A549 (cell line): Measurements from ENCODE around the gene SBNO1. TPM values are rescaled to one million over a fixed set of nuclear protein-coding genes. Genes with fewer than 3 reads are reported as not detected.

Experiments
- ATAC-seq, 2 experiments: fragments of 200-7000 bp in 1 of 2; fragments of >200 bp in 1 of 2; cut with Nextera tagmentation in 1 of 2; cut with Tn5 transposase in 1 of 2; 3 replicates each; pipeline versions ENCODE4 v1.8.0 to v1.9.1; 2018 to 2020; ENCODE audit warnings: mild to moderate bottlenecking in 1 of 2, moderate library complexity in 1 of 2
- CTCF ChIA-PET: fragments of 300-600 bp; sonication (Branson Sonifier 250); formaldehyde crosslinking; extraction: SDS; loops from one replicate; lab custom pipeline; 2021; ENCODE audit warnings: antibody characterized with exemption, inconsistent platforms; lab: Yijun Ruan, JAX
- POLR2A ChIA-PET: fragments of 350-600 bp; formaldehyde crosslinking; extraction: SDS; loops from one replicate; lab custom pipeline; 2021; ENCODE audit warnings: antibody characterized with exemption, inconsistent platforms; lab: Yijun Ruan, JAX
- DNase-seq, 2 experiments: peaks; one replicate each; pipeline versions ENCODE4 v3.0.0 to v3.0.0-alpha.2; 2011 to 2016; ENCODE audit warnings: low read depth in 1 of 2, low spot score in 1 of 2
- FAIRE-seq: peaks from 2 replicates; lab custom pipeline; 2011; peaks lifted over from hg19 to GRCh38; lab: Jason Lieb, UNC
- H3K27ac ChIP-seq, 2 experiments: fragments of >200 bp; sonication (Bioruptor Twin); formaldehyde crosslinking; 3 replicates each; pipeline ENCODE4 v1.5.1; 2016 to 2017
- H3K4me1 ChIP-seq: fragments of >200 bp; sonication (Bioruptor Twin); formaldehyde crosslinking; 3 replicates; pipeline ENCODE4 v1.6.1; 2016
- H3K4me2 ChIP-seq: fragments of >200 bp; sonication (Bioruptor Twin); formaldehyde crosslinking; 3 replicates; pipeline ENCODE4 v1.6.1; 2016
- H3K4me3 ChIP-seq: fragments of >200 bp; sonication (Bioruptor Twin); formaldehyde crosslinking; 3 replicates; pipeline ENCODE4 v1.5.1; 2016
- H3K9me3 ChIP-seq: fragments of >200 bp; sonication (Bioruptor Twin); formaldehyde crosslinking; 3 replicates; pipeline ENCODE4 v1.6.1; 2016
- E2F6 ChIP-seq: IDR thresholded peaks from 2 replicates; pipeline ENCODE4 v1.6.1; 2012; ENCODE audit warnings: low read depth, borderline replicate concordance
- EHF ChIP-seq: fragments of 250-450 bp; sonication (Bioruptor Pico); IDR thresholded peaks from 2 replicates; pipeline ENCODE4 v1.5.0; 2020; ENCODE audit warnings: mild to moderate bottlenecking
- ESRRA ChIP-seq: fragments of 150-350 bp; IDR thresholded peaks from 2 replicates; pipeline ENCODE4 v1.6.1; 2014; ENCODE audit warnings: mild to moderate bottlenecking, low read length, borderline replicate concordance
- FOSB ChIP-seq: fragments of 250-450 bp; sonication (Bioruptor Pico); IDR thresholded peaks from 2 replicates; pipeline ENCODE4 v1.5.0; 2020; ENCODE audit warnings: mild to moderate bottlenecking, moderate library complexity
- HDAC2 ChIP-seq: fragments of 200-600 bp; sonication (generic); IDR thresholded peaks from 2 replicates; pipeline ENCODE4 v1.6.1; 2016
- HOXB13 ChIP-seq: fragments of 250-450 bp; sonication (Bioruptor Pico); IDR thresholded peaks from 2 replicates; pipeline ENCODE4 v1.5.0; 2020; ENCODE audit warnings: low read depth, mild to moderate bottlenecking, moderate library complexity
- JUN ChIP-seq, 2 experiments: fragments of >200 bp; sonication (Bioruptor Twin); formaldehyde crosslinking; IDR thresholded peaks; 2 replicates in 1 of 2; 3 replicates in 1 of 2; pipeline ENCODE4 v1.6.1; 2016 to 2017
- JUNB ChIP-seq: fragments of >200 bp; sonication (Bioruptor Twin); formaldehyde crosslinking; IDR thresholded peaks from 2 replicates; pipeline ENCODE4 v1.6.1; 2016
- MAX ChIP-seq: IDR thresholded peaks from 2 replicates; pipeline ENCODE4 v1.6.1; 2012
- MYC ChIP-seq: IDR thresholded peaks from 2 replicates; pipeline ENCODE4 v1.6.1; 2012; ENCODE audit warnings: mild to moderate bottlenecking, inconsistent platforms, low read length, improper control_type of control experiment, borderline replicate concordance
- NPAS2 ChIP-seq: fragments of 250-450 bp; sonication (Bioruptor Pico); IDR thresholded peaks from 2 replicates; pipeline ENCODE4 v1.8.0; 2022; ENCODE audit warnings: mild to moderate bottlenecking, moderate library complexity, borderline replicate concordance
- NR3C1 ChIP-seq: fragments of >200 bp; sonication (Bioruptor Twin); formaldehyde crosslinking; IDR thresholded peaks from 3 replicates; pipeline ENCODE4 v1.6.1; 2017
- PBX3 ChIP-seq: IDR thresholded peaks from 2 replicates; pipeline ENCODE4 v1.6.1; 2012
- PHF8 ChIP-seq: fragments of 200-600 bp; sonication (generic); IDR thresholded peaks from 2 replicates; pipeline ENCODE4 v1.6.1; 2016; ENCODE audit warnings: low read depth, mild to moderate bottlenecking, antibody characterized with exemption, moderate library complexity, borderline replicate concordance
- POLR2AphosphoS2 ChIP-seq: conservative IDR thresholded peaks from 2 replicates; pipeline ENCODE4 v1.6.1; 2012; ENCODE audit warnings: low read length, improper control_type of control experiment, inconsistent platforms
- RCOR1 ChIP-seq: fragments of 150-350 bp; IDR thresholded peaks from 2 replicates; pipeline ENCODE4 v1.6.1; 2014; ENCODE audit warnings: antibody characterized with exemption, low read length, low read depth
- REST ChIP-seq: fragments of 200-600 bp; sonication (generic); IDR thresholded peaks from 2 replicates; pipeline ENCODE4 v1.6.1; 2016; ENCODE audit warnings: antibody characterized with exemption, mild to moderate bottlenecking, moderate library complexity
- RFX5 ChIP-seq: fragments of 450-650 bp; IDR thresholded peaks from 2 replicates; pipeline ENCODE4 v1.7.1; 2014; ENCODE audit warnings: antibody characterized with exemption, mild to moderate bottlenecking, moderate library complexity
- SREBF2 ChIP-seq: fragments of 450-650 bp; IDR thresholded peaks from 2 replicates; pipeline ENCODE4 v1.6.1; 2014; ENCODE audit warnings: mild to moderate bottlenecking, moderate library complexity
- TFCP2L1 ChIP-seq: fragments of 250-450 bp; sonication (Bioruptor Pico); IDR thresholded peaks from 2 replicates; pipeline ENCODE4 v1.5.0; 2021; ENCODE audit warnings: mild to moderate bottlenecking
- ZC3H11A ChIP-seq: fragments of 450-650 bp; IDR thresholded peaks from 2 replicates; pipeline ENCODE4 v1.6.1; 2014; ENCODE audit warnings: antibody characterized with exemption, mild to moderate bottlenecking
- WGBS: methylation state at CpG from one replicate; pipeline ENCODE4 v1.1.6; 2017; ENCODE audit errors: missing lambda C conversion rate; 5-methylcytosine and 5-hydroxymethylcytosine counted together
- polyA plus RNA-seq, 4 experiments: library from polyadenylated mRNA; depleted of rRNA in 3 of 4; stranded (reverse); fragments of >200 nt; fragmentation: RNase III in 1 of 4; extraction: RNeasy Plus Mini Kit Qiagen cat#74134 plus additional on column Dnase treatment in 1 of 4; gene quantifications; 2 replicates in 3 of 4; 3 replicates in 1 of 4; pipeline ENCODE4 v1.2.3, GENCODE V29; 2011 to 2017

Gene SBNO1
- polyA plus RNA-seq, 2 of the 4 experiments (the other 2 are of a cell fraction), result 25.9 to 35.7 TPM

- FAIRE-seq (no peak), DNase-seq (no peak), ATAC-seq (no peak)
- H3K4me1 ChIP-seq, result peaks cover 8% of the 10 kb centered on the region; the same call in 2 of the 3 replicates
- no peak overlapping the region for H3K4me3 ChIP-seq
- no peak overlapping the region for H3K4me2 ChIP-seq
- WGBS, result 68% methylated on average over 4 of the region's 4 CpGs
- TF ChIP-seq PHF8 (no peak), RCOR1 (no peak), NPAS2 (CRISPR knock-in tag) (no peak), JUN (IDR thresholded peaks at IDR 0.05) (no peak), ZC3H11A (no peak), TFCP2L1 (CRISPR knock-in tag) (no peak), MYC (no peak), JUNB (no peak), HDAC2 (no peak), PBX3 (no peak), EHF (no peak), E2F6 (no peak), SREBF2 (no peak), NR3C1 (no peak), MAX (no peak)
- no peak overlapping the region for H3K27ac ChIP-seq
- ChIA-PET CTCF (no interaction called here), POLR2A (no interaction called here)
- no peaks in the 10 kb centered on the region for H3K9me3 ChIP-seq
These were observed 103.5 kb downstream of the SBNO1 start for GRCh38 chr12:123261196-123261595.

- Histone ChIP-seq H3K27ac (no peak overlapping the region), H3K4me3 (no peak overlapping the region), H3K9me3 (no peaks in the 10 kb centered on the region), H3K4me1 (peaks cover 8% of the 10 kb centered on the region; the same call in 2 of the 3 replicates), H3K4me2 (no peak overlapping the region)
- DNase-seq (no peak), FAIRE-seq (no peak), ATAC-seq (no peak)
- TF ChIP-seq HDAC2 (no peak), HOXB13 (CRISPR knock-in tag) (no peak), ESRRA (no peak), FOSB (CRISPR knock-in tag) (no peak), RFX5 (no peak), PBX3 (no peak), MYC (no peak), REST (no peak), POLR2AphosphoS2 (no peak)
- ChIA-PET CTCF (no interaction called here), POLR2A (no interaction called here)
- 80% methylated on average over 9 of the region's 9 CpGs for WGBS
These were observed 104.6 kb downstream of the SBNO1 start for GRCh38 chr12:123260081-123260480.
